ENCODE measurements around the gene LMX1B.

DNA sequence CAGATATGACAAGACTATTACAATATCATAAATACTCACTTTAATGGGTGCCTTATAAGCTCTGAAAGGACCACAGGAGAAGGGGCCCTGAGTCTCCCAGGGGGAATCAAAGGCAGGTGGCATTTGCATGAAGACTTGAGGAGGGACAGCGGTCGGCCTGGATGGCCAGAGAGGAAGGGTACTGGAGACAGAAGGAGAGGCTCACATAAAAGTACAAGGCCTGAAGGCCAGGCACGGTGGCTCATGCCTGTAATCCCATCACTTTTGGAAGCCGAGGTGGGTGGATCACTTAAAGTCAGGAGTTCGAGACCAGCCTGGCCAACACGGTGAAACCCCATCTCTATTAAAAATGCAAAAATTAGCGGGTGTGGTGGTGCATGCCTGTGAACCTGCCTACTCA is 29.1 kb upstream of the LMX1B start:
- TF ChIP-seq, protein P1, sequence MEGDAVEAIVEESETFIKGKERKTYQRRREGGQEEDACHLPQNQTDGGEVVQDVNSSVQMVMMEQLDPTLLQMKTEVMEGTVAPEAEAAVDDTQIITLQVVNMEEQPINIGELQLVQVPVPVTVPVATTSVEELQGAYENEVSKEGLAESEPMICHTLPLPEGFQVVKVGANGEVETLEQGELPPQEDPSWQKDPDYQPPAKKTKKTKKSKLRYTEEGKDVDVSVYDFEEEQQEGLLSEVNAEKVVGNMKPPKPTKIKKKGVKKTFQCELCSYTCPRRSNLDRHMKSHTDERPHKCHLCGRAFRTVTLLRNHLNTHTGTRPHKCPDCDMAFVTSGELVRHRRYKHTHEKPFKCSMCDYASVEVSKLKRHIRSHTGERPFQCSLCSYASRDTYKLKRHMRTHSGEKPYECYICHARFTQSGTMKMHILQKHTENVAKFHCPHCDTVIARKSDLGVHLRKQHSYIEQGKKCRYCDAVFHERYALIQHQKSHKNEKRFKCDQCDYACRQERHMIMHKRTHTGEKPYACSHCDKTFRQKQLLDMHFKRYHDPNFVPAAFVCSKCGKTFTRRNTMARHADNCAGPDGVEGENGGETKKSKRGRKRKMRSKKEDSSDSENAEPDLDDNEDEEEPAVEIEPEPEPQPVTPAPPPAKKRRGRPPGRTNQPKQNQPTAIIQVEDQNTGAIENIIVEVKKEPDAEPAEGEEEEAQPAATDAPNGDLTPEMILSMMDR (IDR thresholded peaks at IDR 0.05): no peak
- TF ChIP-seq TAF1 (IDR thresholded peaks at IDR 0.05; ENCODE audit: borderline replicate concordance, low read depth, low read length) (no peak), TEAD4 (IDR thresholded peaks at IDR 0.05; ENCODE audit: borderline replicate concordance, insufficient read depth) (no peak), USF1 (IDR thresholded peaks at IDR 0.05; ENCODE audit: borderline replicate concordance, low read depth) (no peak), ELF1 (IDR thresholded peaks at IDR 0.05) (no peak), SIN3A (IDR thresholded peaks at IDR 0.05; ENCODE audit: borderline replicate concordance, low read depth, low read length) (no peak), RFX5 (IDR thresholded peaks at IDR 0.05; ENCODE audit: low read length) (no peak), EZH2phosphoT487 (IDR thresholded peaks at IDR 0.05; ENCODE audit: borderline replicate concordance, low read depth) (no peak), YY1 (IDR thresholded peaks at IDR 0.05; ENCODE audit: low read depth) (no peak), SMC3 (IDR thresholded peaks at IDR 0.05; ENCODE audit: low read depth, low read length) (no peak), TCF12 (IDR thresholded peaks at IDR 0.05) (no peak), MXI1 (IDR thresholded peaks at IDR 0.05; ENCODE audit: low read depth, low read length) (no peak)
- TF ChIP-seq, protein P2, sequence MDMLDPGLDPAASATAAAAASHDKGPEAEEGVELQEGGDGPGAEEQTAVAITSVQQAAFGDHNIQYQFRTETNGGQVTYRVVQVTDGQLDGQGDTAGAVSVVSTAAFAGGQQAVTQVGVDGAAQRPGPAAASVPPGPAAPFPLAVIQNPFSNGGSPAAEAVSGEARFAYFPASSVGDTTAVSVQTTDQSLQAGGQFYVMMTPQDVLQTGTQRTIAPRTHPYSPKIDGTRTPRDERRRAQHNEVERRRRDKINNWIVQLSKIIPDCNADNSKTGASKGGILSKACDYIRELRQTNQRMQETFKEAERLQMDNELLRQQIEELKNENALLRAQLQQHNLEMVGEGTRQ (IDR thresholded peaks at IDR 0.05; ENCODE audit: borderline replicate concordance, low read depth, low read length): no peak

Data from SK-N-SH (cell line).